ENCODE data around the gene LCN6. TPM values are rescaled to one million over a fixed set of nuclear protein-coding genes. Genes with fewer than 3 reads are reported as not detected.

LCN6 gene
- total and polyA plus RNA-seq, 9 of the 15 experiments (the other 6 are each of a cell fraction or from before 2014, with no cell fraction given) = 0.10 to 0.45 (median 0.37) TPM; not detected in 5

DNA sequence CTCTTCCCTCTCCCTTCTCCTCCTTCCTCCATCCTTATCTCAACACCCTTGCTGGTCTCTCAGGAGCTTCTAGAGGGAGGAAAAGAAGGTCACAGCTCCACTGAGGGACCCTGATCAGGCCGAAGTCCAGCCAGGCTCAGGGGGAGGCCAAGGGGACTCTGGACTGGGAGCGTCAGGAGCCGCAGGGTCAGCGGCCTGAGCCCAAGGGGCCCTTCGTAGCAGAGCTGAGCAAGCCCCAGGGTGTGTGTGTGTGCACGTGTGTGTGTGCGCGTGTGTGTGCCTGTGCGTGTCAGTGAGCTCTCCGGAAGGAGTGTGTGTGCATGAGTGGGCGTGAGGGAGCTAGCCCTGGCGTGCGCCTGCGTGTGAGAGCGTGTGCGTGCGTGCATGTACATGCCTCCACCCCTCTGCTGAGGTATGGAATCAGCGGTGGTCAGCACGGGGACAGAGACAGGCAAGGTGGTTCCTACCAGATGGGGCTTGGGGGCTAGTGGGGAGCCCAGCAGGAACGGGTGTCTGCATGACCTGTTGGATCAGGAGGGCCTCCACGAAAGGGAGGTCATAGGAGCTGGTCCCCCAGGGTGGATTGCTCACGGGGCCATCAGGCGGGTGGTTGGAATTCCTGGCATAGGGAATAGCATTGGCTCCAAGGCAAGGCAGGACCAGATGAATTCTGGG lies 51.0 kb downstream of the LCN6 start:
- Histone ChIP-seq H3K79me2 (ENCODE audit: control insufficient read depth, insufficient read depth, low read length) (no peaks in the 10 kb centered on the region), H3K9ac (ENCODE audit: insufficient read depth in 1 of 2, low read depth in 2 of 2, low read length in 2 of 2) (peak overlapping the region in 1 of 2 experiments; percentile 18; a peak in 1 of 4 replicates), H3K36me3 (ENCODE audit: control insufficient read depth, insufficient read depth, low read length) (no peaks in the 10 kb centered on the region), H4K20me1 (replicated peaks; ENCODE audit: control insufficient read depth, insufficient read depth, low read length) (no peaks in the 10 kb centered on the region), H3K4me1 (replicated peaks in 1 of 2; ENCODE audit: control insufficient read depth in 2 of 2, insufficient read depth in 2 of 2, low read length in 2 of 2) (peaks cover 15 to 61% of the 10 kb centered on the region in 2 experiments; a peak in 4 of 5 replicates), H2AFZ (ENCODE audit: low read depth, low read length) (no peak overlapping the region; the same call in 1 of the 2 replicates), H3K27ac (ENCODE audit: extremely low read depth, low read depth, low read length) (no peak overlapping the region), H3K27me3 (ENCODE audit: control insufficient read depth in 2 of 2, insufficient read depth in 2 of 2, low read length in 2 of 2) (no peaks in the 10 kb centered on the region), H3K9me1 (ENCODE audit: control insufficient read depth, insufficient read depth, low read length) (no peaks in the 10 kb centered on the region), H3K4me3 (no peak overlapping the region), H3K9me3 (replicated peaks; ENCODE audit: control insufficient read depth, insufficient read depth, low read depth, low read length) (no peaks in the 10 kb centered on the region), H3K4me2 (ENCODE audit: insufficient read depth, low read length) (no peak overlapping the region)
- WGBS (ENCODE audit: insufficient coverage, low coverage, missing lambda C conversion rate) = 61% methylated on average over 23 of the region's 23 CpGs
- POLR2A ChIA-PET = interaction anchor here (0.6 to 1.9 kb wide), 4 partner anchors 10 to 26 kb away, joined by 3 to 7 read pairs (median 4); partner anchors contain the start of gene AGPAT2
- FAIRE-seq (no peak), DNase-seq (ENCODE audit: extremely low read depth in 1 of 4, low spot score in 3 of 4) (no peak), ATAC-seq (no peak)
- no TSS peak for BruUV-seq (replicated peaks)
- intact Hi-C loops (cut with micrococcal nuclease) = no loop called here
- in situ Hi-C loops (cut with MboI) = no loop called here
- CTCF ChIA-PET (ENCODE audit: low intra/inter-chr PET ratio) = no interaction called here
- TF ChIP-seq FUS (optimal IDR thresholded peaks at IDR 0.05; ENCODE audit: low read depth, low read length) (no peak), ZNF146 (CRISPR knock-in tag; IDR thresholded peaks at IDR 0.05; ENCODE audit: unreplicated experiment) (no peak), ZNF75A (CRISPR knock-in tag; IDR thresholded peaks at IDR 0.05) (no peak), HDAC3 (IDR thresholded peaks at IDR 0.05; ENCODE audit: borderline replicate concordance, partially characterized antibody) (no peak), PCBP1 (IDR thresholded peaks at IDR 0.05; ENCODE audit: low read depth, low read length, poor library complexity, severe bottlenecking) (peak; percentile 1), ELK1 (CRISPR knock-in tag; IDR thresholded peaks at IDR 0.05) (no peak), TCF7 (IDR thresholded peaks at IDR 0.05; ENCODE audit: borderline replicate concordance) (no peak), ATF3 (IDR thresholded peaks at IDR 0.05) (no peak), ATF3 (CRISPR knock-in tag; conservative IDR thresholded peaks at IDR 0.05) (no peak), ZSCAN29 (IDR thresholded peaks at IDR 0.05) (no peak), ZNF263 (CRISPR knock-in tag; IDR thresholded peaks at IDR 0.05; ENCODE audit: borderline replicate concordance) (no peak), ZBTB2 (IDR thresholded peaks at IDR 0.05) (no peak), MCM7 (IDR thresholded peaks at IDR 0.05) (no peak), NFXL1 (CRISPR knock-in tag; IDR thresholded peaks at IDR 0.05) (no peak)
- TF ChIP-seq, protein P1, sequence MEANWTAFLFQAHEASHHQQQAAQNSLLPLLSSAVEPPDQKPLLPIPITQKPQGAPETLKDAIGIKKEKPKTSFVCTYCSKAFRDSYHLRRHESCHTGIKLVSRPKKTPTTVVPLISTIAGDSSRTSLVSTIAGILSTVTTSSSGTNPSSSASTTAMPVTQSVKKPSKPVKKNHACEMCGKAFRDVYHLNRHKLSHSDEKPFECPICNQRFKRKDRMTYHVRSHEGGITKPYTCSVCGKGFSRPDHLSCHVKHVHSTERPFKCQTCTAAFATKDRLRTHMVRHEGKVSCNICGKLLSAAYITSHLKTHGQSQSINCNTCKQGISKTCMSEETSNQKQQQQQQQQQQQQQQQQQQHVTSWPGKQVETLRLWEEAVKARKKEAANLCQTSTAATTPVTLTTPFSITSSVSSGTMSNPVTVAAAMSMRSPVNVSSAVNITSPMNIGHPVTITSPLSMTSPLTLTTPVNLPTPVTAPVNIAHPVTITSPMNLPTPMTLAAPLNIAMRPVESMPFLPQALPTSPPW (CRISPR knock-in tag; IDR thresholded peaks at IDR 0.05) = no peak

All from K562 (cell line).